LHCN-M2 (cell line): ENCODE measurements around the gene ARRDC5. TPM values are rescaled to one million over a fixed set of nuclear protein-coding genes. Genes with fewer than 3 reads are reported as not detected.
"Not testable (repeated sequence)": the region's sequence is repeated elsewhere in the genome, so short reads cannot be mapped to it uniquely, and the experiment has no call there.

Source experiments
- DNase-seq: peaks from one replicate; pipeline ENCODE4 v3.0.0-alpha.2; 2012; ENCODE audit warnings: low read depth
- polyA plus RNA-seq: library from polyadenylated mRNA; unstranded; fragments of >200 nt; gene quantifications from one replicate; pipeline ENCODE4 v1.2.1, GENCODE V29; 2012; ENCODE audit warnings: missing spikeins
- total RNA-seq: library from RNA; depleted of rRNA; stranded (reverse); fragments of >200 nt; gene quantifications from 2 replicates; pipeline ENCODE4 v1.2.3, GENCODE V29; 2014; rRNA removed

Gene ARRDC5
- total RNA-seq, result not detected in 2 replicates
- polyA plus RNA-seq, result not detected

GRCh38 chr19:4902796-4903195, at the start of gene ARRDC5:
ARRDC5 (minus strand) TSS chr19:4902896; CDS start chr19:4902825, 71 bp downstream.
- DNase-seq, result no peak

DNA sequence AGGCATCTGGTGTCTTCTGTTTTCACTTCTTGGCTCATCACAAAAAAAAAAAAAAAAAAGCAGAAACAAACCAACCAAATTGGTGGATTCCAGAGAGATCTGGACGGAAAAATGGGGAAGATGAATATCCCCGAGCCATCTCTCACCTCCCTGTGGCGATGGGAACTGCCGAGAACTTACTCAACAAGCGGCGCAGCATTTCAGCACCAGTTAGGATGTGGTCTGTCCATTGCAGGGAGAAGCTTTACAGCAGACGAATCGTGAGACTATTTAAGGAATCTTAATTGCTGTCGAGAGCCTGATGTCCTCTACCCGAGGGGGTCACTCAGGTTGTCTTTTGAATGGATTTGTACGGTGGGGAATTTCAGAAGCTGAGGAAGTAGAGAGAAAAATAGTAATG, 49.0 kb upstream of the ARRDC5 start:
- no peak for DNase-seq

- not testable (repeated sequence) for DNase-seq
Measured at GRCh38 chr19:4950650-4951049, 48.0 kb upstream of the ARRDC5 start.

GRCh38 chr19:4941638-4942169, 39.0 kb upstream of the ARRDC5 start:
- not testable (repeated sequence) for DNase-seq

- DNase-seq, result no peak
Measured at GRCh38 chr19:4939466-4939865, 36.8 kb upstream of the ARRDC5 start.

DNA sequence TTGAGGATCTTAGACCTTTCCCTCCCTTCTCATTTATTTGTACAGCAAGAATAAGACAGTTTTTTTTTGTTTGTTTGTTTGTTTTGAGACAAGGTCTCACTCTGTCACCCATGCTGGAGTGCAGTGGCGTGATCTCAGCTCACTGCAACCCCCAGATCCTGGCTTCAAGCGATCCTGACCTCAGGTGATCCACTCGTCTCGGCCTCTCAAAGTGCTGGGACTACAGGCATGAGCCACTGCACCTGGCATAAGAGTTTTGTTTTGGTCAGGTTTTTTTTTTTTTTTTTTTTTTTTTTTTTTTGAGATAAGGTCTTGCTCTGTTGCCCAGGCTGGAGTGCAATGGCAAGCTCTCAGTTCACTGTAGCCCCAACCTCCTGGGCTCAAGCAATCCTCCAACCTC, 35.8 kb upstream of the ARRDC5 start:
- DNase-seq, result not testable (repeated sequence)

GRCh38 chr19:4937060-4937459, 34.4 kb upstream of the ARRDC5 start:
- no peak for DNase-seq

GRCh38 chr19:4935444-4935843, 32.7 kb upstream of the ARRDC5 start:
- no peak for DNase-seq

DNA sequence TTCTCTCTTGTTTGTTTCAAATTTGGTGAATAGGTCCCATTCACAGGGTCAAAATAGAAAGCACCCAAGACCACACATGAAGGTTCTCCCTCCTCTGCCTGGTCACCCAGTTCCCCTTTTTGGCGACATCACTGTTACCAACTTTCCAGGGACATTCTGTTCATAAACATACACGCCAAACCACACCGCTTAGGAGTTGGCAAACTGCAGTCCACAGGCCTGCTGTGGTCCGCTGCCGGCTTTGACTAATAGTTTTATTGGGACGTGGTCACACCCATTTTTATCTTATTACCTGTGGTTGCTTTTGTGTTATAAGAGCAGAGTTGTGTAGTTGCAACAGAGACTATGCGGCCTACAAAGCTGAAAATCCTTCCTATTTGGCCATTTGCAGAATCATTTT, 30.8 kb upstream of the ARRDC5 start:
- DNase-seq, result peak; percentile 39

- no peak for DNase-seq
Measured at GRCh38 chr19:4932711-4933110, 30.0 kb upstream of the ARRDC5 start.

- DNase-seq, result no peak
Measured at GRCh38 chr19:4930664-4931063, 28.0 kb upstream of the ARRDC5 start.

- peak; percentile 58 for DNase-seq
Measured at GRCh38 chr19:4929186-4929585, 26.5 kb upstream of the ARRDC5 start.

- no peak for DNase-seq
Measured at GRCh38 chr19:4923276-4923747, 20.6 kb upstream of the ARRDC5 start.

GRCh38 chr19:4922530-4923275, 20.0 kb upstream of the ARRDC5 start:
- DNase-seq, result no peak

DNA sequence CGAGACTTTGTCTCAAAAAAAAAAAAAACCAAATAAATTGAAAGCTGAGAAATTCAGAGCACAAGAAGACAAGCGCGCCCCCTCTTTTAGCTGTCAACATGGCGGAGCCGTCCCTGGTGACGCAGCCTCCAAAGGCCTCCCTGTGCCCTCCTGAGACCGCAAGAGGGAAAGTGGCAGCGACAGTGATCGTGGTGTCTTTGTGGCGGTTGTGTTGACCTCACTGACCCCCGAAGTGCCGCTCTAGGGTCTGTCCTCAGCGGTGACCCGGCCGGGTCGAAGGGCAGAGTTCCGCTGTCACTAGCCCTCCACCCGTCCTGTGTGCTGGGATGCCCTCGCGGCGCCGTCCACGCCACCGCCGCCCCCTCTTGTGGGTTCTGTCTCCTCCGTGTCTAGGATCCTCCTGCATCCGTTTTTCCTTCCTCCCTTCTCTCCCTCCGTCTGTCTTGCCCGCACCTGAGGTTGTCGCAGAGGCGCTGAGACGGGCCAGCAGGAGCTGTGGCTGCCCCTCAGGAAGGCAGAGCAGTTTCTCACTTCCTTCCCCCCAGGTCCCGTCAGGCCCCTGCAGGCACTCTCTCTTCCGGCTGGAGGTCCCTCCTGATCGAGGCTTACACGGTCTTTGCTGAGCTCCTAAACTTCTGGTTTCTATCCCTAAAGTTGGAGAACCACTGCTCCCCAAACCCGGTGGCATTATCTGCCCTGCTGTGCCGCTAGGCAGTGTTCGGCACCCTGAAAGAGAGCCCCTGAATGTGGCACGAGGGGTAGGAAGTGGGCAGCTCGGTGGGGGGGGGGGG, 13.8 kb upstream of the ARRDC5 start:
- no peak for DNase-seq

DNA sequence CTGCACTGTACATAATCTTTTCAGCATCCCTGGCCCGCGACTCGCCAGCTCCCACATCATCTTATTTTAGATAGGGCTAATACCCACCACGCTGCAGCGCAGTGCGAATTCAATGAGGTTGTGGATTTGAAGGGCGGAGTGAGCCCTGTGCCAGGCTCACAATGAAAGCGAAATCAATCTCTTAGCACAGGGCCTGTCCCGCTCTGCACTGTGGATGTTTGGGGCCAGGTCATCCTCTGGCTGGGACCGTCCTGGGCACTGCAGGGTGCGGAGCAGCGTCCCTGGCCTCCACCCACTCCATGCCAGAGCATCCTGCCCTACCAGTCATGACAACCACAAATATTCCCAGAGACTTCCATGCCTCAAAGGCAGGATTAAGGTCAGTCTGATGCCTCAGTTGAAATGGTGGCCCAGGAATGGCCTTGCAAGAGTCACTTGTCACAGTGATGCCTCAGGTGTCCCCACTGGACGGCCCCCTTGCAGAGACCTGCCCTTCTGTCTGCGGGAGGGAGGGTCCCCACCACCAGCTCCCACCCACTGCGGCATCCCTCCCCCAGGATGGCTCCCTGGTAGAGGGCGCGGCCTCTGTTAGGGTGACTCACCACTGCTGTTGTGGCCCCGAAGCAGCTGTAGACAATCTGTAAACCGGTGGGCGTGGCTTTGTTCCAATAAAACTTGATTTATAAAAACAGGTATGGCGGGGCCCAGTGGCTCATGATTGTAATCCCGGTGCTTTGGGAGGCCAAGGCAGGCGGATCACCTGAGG, 12.2 kb upstream of the ARRDC5 start:
- DNase-seq, result peak; percentile 91

- peak; percentile 26 for DNase-seq
Measured at GRCh38 chr19:4913996-4914735, 11.5 kb upstream of the ARRDC5 start.

- peak; percentile 100 for DNase-seq
Measured at GRCh38 chr19:4911786-4912672, 9.3 kb upstream of the ARRDC5 start.

DNA sequence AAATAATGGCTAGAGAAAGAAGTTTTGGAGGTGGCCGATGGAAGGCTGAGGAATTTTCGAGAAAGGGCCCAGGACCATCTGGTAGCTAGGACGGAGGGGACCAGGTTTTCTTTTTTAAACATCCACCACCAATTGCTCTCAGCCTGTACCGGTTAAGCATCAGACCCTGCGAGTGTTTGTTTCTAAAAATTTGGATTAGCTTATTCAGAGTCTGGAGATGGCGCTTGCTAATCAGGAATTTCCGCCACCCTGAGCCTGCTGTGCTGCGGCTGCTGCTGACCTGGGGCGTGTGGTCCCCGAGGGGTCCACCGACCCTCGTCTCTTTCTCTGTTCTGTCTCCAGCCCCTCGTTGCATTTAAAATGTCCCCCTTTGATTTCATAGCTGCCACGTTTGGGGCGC, 8.6 kb upstream of the ARRDC5 start:
- no peak for DNase-seq
